GM12872 (cell line): ENCODE results near the gene ANKRD10.

Source experiments
- TF ChIP-seq, protein P1 (sequence below): IDR thresholded peaks from 3 replicates; pipeline ENCODE4 v1.5.1; 2011; ENCODE audit warnings: low read depth, mild to moderate bottlenecking, low read length, moderate library complexity; ENCODE audit not compliant: insufficient read depth

The ANKRD10 gene

GRCh38 chr13:110854866-110855265 is 60.0 kb downstream of the ANKRD10 start:
- TF ChIP-seq, protein P1, sequence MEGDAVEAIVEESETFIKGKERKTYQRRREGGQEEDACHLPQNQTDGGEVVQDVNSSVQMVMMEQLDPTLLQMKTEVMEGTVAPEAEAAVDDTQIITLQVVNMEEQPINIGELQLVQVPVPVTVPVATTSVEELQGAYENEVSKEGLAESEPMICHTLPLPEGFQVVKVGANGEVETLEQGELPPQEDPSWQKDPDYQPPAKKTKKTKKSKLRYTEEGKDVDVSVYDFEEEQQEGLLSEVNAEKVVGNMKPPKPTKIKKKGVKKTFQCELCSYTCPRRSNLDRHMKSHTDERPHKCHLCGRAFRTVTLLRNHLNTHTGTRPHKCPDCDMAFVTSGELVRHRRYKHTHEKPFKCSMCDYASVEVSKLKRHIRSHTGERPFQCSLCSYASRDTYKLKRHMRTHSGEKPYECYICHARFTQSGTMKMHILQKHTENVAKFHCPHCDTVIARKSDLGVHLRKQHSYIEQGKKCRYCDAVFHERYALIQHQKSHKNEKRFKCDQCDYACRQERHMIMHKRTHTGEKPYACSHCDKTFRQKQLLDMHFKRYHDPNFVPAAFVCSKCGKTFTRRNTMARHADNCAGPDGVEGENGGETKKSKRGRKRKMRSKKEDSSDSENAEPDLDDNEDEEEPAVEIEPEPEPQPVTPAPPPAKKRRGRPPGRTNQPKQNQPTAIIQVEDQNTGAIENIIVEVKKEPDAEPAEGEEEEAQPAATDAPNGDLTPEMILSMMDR = no peak

DNA sequence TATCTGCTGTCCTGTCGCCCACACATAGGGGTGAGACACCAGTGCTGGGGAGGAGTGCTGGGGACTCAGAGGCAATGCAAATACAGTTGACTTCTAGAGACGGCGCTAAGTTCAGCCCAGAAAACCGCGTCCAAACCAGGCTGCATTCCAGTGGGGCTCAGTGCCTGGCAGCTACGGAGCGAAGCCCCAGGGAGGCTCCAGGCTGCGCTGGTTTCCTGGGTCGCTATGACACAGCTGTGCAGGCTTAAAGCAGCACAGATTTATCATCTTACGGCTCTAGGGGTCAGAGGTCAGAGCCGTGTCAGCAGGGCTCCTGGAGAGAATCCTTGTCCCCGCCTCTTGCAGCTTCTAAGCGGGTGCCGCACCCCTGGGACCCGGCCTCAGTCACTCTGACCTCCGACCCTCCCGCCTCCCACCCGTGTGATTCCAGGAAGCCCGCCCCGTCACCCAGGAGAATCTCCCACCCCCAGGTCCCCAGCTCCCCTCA is 61.6 kb downstream of the ANKRD10 start:
- TF ChIP-seq, protein P1 = no peak

- TF ChIP-seq, protein P1 = no peak
Measured at GRCh38 chr13:110850840-110851239, 64.0 kb downstream of the ANKRD10 start.

GRCh38 chr13:110850006-110850405 is 64.9 kb downstream of the ANKRD10 start:
- TF ChIP-seq, protein P1 = no peak

DNA sequence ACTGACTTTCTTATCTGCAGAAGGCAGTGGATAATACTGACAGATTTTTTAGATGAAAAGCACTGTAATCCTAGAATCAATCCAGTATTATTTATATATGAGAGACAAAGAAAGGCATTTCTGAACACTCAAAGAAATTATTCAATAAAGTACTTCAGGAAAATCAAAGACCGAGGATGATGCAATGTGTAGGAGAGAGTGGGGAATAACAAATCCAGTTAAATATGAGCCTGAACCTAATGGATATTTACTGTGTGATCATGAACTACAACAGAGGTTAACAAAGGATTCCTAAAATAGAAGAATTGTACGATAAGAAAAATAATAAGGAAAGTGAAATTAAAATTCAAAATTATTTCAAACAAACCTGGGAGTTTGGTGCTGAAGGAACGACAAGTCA is 69.3 kb downstream of the ANKRD10 start:
- TF ChIP-seq, protein P1 = no peak

GRCh38 chr13:110841846-110842245 is 73.0 kb downstream of the ANKRD10 start:
- TF ChIP-seq, protein P1 = no peak

DNA sequence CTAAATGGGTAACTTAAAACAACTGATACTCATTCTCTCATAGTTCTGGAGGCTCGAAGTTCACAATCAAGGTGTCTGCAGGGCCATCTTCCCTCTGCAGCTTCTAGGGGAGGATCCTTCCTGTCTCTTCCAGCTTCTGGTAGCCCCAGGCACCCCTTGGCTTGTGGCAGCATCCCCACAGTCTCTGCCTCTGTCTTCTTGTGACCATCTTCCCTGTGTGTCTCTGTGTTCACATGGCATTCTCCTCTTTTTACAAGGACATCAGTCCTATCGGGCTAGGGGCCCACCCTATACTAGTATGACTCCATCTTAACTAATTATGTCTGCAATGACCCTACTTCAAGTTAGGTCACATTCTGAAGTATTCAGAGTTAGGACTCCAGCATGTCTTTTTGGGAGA is 73.5 kb downstream of the ANKRD10 start:
- TF ChIP-seq, protein P1 = no peak
